Adrenal gland (tissue), 5 donors: ENCODE data around the gene CDK10.

Source experiments
- POLR2A ChIP-seq, 2 donors: fragments of 450-650 bp; IDR thresholded peaks; one replicate each; pipeline ENCODE4 v1.6.1; 2017; ENCODE audit warnings: antibody characterized with exemption in 2 of 2, mild to moderate bottlenecking in 2 of 2, moderate library complexity in 1 of 2
- TF ChIP-seq, protein P1 (sequence below), 6 experiments: fragments of 450-650 bp in 4 of 6; fragments of 200-600 bp in 2 of 6; sonication (generic) in 1 of 6; IDR thresholded peaks; 1 replicate in 5 of 6; 2 replicates in 1 of 6; pipeline versions ENCODE4 v1.5.1 to v1.8.0; 2016 to 2021; ENCODE audit warnings: antibody characterized with exemption in 6 of 6, mild to moderate bottlenecking in 2 of 6, moderate library complexity in 1 of 6
- donor health status: DM: no; HTN: no; CAD: no.

DNA sequence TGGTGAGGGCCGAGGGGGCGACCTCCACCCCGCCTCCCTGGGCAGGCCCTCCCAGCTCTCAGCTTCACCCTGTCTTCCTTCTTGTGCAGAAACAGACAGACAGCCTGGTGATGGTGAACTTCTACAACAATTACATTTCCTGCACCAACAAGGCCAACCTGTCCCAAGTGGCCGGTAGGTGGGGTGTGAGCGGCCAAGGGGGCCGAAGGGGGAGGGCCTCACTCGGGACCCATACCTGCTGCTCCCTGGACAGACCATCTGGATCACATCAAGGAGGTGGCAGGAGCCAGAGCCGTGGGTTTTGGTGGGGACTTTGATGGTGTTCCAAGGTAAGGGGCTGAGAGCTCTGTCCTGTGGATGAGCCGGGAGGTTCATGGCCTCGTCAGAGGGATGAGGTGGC lies 49.1 kb upstream of the CDK10 start:
- TF ChIP-seq, protein P1, sequence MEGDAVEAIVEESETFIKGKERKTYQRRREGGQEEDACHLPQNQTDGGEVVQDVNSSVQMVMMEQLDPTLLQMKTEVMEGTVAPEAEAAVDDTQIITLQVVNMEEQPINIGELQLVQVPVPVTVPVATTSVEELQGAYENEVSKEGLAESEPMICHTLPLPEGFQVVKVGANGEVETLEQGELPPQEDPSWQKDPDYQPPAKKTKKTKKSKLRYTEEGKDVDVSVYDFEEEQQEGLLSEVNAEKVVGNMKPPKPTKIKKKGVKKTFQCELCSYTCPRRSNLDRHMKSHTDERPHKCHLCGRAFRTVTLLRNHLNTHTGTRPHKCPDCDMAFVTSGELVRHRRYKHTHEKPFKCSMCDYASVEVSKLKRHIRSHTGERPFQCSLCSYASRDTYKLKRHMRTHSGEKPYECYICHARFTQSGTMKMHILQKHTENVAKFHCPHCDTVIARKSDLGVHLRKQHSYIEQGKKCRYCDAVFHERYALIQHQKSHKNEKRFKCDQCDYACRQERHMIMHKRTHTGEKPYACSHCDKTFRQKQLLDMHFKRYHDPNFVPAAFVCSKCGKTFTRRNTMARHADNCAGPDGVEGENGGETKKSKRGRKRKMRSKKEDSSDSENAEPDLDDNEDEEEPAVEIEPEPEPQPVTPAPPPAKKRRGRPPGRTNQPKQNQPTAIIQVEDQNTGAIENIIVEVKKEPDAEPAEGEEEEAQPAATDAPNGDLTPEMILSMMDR (IDR thresholded peaks at IDR 0.05), result no peak
- TF ChIP-seq POLR2A (IDR thresholded peaks at IDR 0.05), result no peak
